ENCODE measurements around the gene SURF6.
"Not testable (repeated sequence)": the region's sequence is repeated elsewhere in the genome, so short reads cannot be mapped to it uniquely, and the experiment has no call there.

The SURF6 gene

GRCh38 chr9:133323211-133323610, 12.8 kb downstream of the SURF6 start:
- no peak for DNase-seq

GRCh38 chr9:133322701-133323100, 13.3 kb downstream of the SURF6 start:
- no peak for DNase-seq

GRCh38 chr9:133321411-133321935, 14.5 kb downstream of the SURF6 start:
- DNase-seq: no peak

GRCh38 chr9:133320421-133320881, 15.5 kb downstream of the SURF6 start:
- no peak for DNase-seq

GRCh38 chr9:133317551-133317950, 18.4 kb downstream of the SURF6 start:
- DNase-seq: not testable (repeated sequence)

GRCh38 chr9:133315997-133316396, 20.0 kb downstream of the SURF6 start:
- no peak for DNase-seq

GRCh38 chr9:133309608-133310007, 26.4 kb downstream of the SURF6 start:
- no peak for DNase-seq

GRCh38 chr9:133307301-133307700, 28.7 kb downstream of the SURF6 start:
- DNase-seq: no peak

- DNase-seq: no peak
Observed at GRCh38 chr9:133306242-133307204, 29.5 kb downstream of the SURF6 start.

- DNase-seq: no peak
Observed at GRCh38 chr9:133305731-133306130, 30.3 kb downstream of the SURF6 start.

- no peak for DNase-seq
Observed at GRCh38 chr9:133304477-133305377, 31.3 kb downstream of the SURF6 start.

GRCh38 chr9:133304158-133304470, 31.9 kb downstream of the SURF6 start:
- no peak for DNase-seq

GRCh38 chr9:133303266-133304157, 32.5 kb downstream of the SURF6 start:
- no peak for DNase-seq

GRCh38 chr9:133301253-133302230, 34.4 kb downstream of the SURF6 start:
- no peak for DNase-seq

- DNase-seq: not testable (repeated sequence)
Observed at GRCh38 chr9:133299996-133300395, 36.0 kb downstream of the SURF6 start.

- DNase-seq: no peak
Observed at GRCh38 chr9:133294257-133294656, 41.7 kb downstream of the SURF6 start.

GRCh38 chr9:133290751-133291302, 45.2 kb downstream of the SURF6 start:
- no peak for DNase-seq

GRCh38 chr9:133286523-133286922, 49.5 kb downstream of the SURF6 start:
- no peak for DNase-seq

GRCh38 chr9:133285252-133285775, 50.7 kb downstream of the SURF6 start:
- DNase-seq: no peak

GRCh38 chr9:133284362-133284761, 51.6 kb downstream of the SURF6 start:
- DNase-seq: no peak

Measured in NCI-H1930 (cell line).